ENCODE data around the gene BMF.

Gene BMF

DNA sequence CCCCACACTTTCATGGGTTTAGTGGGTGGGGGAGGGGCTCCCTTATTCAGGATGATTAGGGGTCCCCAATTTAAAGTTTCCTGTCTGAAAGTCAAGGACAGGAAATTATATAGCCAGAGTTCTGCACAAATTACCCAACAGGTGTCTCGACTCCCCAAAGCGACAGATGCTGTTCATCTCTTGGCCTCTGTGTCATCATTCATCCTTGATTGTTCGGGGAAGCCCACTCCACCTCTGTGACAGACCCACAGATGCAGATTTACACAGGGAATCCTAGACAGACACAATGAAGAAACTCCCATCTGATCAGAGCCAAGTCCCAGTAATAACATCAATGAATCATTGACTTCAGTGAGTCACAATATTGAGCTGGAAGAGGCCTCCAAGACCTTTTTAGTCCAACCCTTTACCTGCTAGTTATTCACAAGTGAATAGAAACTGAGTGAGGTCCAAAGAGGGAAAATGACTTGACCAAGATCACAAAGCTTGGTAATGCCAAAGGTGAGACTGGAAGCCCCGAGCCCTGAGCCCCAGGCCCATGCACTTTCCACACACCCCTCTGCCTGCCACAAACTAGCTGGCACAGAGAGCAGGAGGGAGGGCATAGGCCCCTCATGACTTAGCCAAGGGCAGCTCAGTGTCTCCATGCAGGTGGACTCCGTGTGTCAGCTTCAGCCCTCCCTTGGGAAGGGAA lies 61.8 kb downstream of the BMF start:
- DNase-seq, result no peak

DNA sequence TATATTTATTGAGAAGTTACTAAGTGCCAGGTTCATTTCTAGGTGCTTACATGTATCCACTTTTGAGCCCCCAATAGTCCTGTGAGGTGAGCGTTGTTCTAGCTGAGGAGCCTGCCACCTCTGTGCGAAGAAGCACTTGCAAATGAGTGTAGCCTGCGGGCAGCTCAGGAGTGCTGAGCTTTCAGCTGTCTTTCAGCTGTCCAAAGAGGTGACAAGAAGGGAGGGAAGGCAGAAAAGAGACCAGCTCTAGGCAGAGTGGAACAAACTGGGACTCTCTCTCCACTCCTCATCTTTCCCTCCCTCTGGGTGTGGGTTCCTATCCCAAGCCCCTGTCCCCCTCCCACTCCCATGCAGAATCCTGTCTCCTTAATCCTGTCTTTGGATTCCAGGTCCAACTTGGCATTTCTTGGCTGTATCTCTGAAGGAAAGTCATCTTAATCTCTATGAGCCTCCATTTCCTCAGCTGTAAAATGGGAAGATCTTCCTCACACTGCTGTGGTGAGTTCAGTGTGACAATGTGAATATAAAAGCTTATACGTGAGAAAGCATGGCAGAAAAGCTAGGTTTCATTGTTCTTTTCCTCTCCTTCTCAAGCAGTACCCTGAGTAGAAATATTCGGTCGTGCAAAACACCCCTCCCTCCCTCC lies 63.0 kb downstream of the BMF start:
- no peak for DNase-seq

DNA sequence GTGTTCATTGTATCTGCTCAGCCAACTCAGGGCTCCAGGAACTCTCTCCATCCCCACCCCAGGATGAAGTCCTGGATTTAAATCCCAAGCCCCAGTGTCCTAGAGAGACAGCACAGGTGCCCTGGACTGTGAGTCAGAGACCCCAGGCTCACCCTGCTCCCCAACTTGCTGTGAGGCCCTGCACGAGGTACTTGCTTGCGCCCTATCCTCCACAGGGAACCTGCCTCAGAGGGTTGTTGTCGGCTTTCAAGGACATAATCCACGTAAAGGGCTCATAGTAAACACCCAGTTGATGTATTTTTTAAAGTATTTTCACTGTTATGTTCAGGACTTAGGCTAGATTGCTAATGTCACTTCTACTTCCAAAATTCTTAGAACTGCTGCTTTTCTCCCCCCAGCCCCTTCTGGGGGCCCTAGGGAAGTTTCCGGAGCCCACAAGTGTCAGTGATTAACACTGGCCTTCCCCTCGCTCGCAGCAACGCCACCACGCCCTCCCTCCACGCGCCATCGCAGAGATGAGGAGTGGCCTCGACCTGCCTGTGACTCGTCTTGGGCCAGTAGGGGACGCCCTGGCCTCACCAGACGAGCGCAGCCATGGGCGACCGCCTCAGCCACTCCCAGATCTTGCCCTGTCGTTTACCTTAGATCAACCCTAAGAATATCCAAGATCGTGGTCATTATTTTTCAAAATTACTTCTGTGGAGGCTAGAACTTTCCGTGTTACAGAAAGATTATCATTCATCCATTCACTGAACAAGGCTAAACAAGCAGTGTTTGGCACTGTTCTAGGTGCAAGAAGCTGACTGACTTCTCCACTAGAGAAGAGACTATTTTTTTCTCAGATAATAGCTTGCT lies 63.7 kb downstream of the BMF start:
- DNase-seq, result peak; percentile 27

DNA sequence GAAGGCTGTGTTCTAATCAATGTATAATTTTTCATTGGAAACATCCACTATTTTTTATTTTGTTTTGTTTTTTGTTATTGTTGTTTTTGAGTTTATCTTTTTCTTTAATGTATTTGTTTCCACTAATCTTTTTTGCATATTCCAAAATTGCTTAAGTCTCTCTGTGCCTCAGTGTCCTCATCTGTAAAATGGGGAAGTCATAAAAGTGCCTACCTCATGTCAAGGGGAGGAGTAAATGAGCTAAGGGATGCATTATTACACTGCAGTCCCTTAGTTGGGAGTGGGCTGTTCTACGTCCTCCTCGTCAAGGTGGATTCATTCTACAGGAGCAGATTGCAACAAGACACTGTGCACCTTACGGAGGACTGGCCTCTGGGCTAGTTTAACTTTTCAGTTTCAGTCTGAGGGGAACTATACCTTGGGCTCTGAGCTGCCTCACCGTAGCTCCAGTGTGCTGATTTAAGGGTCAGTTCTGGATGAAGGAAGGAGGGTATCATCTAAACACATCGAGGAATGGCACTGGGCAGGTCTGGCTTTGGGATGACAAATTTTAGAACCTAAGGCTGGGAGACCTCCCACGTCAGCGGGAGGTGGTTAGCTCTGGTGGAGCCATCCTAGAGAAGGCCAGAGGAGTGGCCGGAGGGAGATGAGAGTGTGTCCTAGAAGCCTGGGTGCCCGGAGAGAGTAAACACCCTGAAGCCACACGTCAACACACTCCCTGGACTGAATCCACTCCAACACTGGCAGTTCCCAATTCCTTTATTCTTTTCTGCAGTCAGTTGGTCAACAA lies 64.6 kb downstream of the BMF start:
- no peak for DNase-seq

DNA sequence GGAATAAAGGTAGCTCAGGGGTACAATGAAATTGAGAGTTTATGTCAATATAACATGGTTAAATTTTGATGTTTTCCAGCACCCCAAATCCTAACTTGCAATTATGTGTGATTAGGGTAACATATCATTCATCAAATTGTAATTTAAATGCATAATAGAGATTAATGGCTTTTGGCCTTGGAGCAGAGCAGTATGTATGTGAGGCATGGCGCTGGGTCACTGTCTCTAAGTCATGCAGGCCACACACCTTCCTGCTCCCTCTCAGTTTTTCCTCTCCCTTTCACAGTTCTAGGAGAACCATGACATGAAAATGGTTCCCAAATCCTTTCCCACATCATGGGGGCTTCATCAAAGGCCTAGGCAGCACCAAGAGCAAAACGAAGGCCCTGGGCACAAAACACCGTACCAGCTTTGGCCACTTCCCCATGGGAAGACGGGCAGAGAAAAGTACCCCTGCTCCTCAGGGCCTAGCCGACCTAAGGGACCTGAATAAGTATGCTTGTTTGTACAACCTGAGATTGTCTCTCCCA lies 65.8 kb downstream of the BMF start:
- no peak for DNase-seq

DNA sequence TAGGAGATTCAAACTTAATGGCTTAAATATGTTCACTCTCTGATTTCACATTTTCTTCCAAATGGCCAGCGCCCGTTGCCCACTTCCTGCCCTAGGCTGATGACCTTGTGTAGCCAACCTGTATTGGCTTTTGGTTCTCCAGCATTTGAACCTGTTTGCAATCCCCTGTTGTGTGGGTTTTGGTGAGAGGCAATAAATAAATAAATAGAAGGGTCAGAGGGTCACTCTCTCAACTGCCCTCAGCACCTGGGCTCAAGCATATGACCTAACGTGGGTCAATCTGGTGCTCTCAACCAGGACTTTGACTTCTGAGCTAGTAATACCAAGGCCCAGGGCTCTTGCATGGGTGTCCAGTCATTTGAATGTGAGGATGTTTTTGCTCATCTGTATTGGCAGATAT lies 67.9 kb downstream of the BMF start:
- no peak for DNase-seq

DNA sequence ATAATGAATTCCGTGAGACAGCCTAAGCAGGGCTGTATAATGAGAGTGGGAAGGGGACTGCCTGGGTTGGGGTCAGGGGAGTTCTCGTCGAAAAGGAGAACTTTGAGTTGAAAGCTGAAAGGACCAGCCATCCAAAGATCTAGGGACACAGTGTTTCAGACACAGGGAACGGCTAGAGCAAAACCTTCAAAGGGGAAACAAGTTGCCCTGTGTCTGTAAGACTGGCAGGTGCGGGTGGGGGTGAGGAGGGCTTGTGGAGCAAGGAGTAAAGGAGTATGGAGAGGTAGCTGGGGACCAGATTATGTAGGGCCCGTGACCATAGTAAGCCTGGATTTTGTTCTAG lies 68.4 kb downstream of the BMF start:
- no peak for DNase-seq

DNA sequence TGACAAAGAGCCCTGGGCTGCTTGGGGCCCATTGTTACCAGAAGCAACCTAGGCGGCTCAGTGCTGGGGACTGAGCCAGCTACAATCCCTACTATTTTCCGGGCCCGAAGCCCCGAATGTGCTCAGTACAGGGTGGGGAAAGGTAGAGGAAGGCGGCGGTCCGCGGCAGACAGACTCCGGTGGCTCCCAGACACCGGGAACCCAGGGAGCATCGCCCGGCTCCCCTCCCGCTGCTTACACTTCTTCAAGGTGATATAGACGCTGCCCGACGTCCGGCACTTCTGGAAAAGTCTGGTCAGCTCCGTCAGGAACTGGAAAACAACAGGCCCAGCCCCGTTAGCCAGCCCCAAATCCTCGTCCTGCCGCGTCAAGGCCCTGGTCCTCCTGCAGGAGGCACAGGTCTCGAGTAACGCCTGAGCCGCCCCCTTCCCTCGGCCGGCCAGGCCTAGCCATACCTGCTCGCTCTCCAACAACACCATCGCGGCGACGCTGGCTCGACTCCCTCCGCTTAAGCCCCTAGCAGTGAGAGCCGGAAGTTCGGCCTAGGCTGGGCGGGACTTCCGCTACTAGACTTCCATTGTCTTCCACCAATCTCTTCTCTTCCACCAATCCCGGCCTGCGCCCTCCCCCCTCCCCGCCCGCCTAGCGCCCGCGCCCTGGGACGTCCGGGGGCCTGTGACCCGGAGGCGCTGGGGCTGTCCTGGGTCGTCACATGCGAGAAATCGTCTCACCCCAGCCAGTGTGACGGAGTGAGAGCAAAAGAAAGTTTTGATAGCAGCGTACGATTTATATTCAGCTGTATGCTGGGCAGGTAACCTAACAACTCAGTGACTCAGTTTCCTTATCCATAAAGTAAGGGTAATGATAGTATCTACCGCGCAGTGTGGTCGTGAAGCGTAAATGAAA lies 69.8 kb downstream of the BMF start, which contains the start of gene SRP14:
Gene SRP14 (minus strand): TSS at position 544 of the 906 bp plus-strand sequence. CDS start 65 bp downstream, at position 479.
- DNase-seq, result peak; percentile 81

DNA sequence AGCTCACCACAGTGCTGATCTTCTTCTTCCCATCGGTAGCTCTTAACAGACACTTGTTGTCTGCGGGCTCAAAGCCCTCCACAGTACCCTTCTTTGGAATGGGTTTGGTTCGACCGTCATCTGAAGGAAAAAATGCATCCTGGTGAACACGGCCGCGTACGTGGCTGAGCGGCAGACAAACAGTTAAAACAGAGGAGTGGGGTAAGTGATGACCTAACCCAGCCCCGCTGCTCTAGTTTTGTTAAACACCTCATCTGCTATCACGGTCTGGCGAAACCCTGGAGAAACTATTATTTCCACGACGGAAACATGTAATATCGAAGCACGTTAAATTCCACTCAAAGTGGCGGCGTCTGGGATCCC lies 70.4 kb downstream of the BMF start:
- DNase-seq, result no peak

Data from NCI-H446 treated with DMSO at 0.1 percent for 48 hours (cell line).